Measurements from ENCODE around the gene FAM107B. TPM values are rescaled to one million over a fixed set of nuclear protein-coding genes. Genes with fewer than 3 reads are reported as not detected.

FAM107B gene
- total RNA-seq, 1 experiment from 2014 or later: 41.6 TPM

DNA sequence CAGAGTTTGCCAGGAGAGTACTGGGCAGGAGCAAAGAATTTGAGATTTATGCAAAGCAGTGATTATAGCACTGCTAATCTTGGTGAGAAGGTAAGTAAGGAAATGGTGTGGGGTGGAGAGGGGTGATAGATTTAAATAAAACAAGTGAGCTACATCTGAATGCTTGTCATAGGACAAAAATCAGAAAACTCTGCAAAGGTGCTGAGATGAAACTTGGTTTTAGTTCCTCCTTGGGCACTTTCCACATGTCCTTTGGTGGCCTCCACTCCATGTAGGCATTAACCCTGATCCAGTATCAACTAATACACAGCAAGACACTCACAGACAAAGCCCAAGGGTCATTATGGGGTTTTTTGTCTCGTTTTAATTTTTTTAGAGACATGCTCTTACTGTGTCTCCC lies 25.7 kb upstream of the FAM107B start:
- H3K4me2 ChIP-seq (ENCODE audit: low read length): no peak overlapping the region
- BruUV-seq (replicated peaks): no TSS peak
- no peak for TF ChIP-seq POLR2AphosphoS5 (IDR thresholded peaks at IDR 0.05; ENCODE audit: low read depth, low read length)
- TF ChIP-seq, protein P1, sequence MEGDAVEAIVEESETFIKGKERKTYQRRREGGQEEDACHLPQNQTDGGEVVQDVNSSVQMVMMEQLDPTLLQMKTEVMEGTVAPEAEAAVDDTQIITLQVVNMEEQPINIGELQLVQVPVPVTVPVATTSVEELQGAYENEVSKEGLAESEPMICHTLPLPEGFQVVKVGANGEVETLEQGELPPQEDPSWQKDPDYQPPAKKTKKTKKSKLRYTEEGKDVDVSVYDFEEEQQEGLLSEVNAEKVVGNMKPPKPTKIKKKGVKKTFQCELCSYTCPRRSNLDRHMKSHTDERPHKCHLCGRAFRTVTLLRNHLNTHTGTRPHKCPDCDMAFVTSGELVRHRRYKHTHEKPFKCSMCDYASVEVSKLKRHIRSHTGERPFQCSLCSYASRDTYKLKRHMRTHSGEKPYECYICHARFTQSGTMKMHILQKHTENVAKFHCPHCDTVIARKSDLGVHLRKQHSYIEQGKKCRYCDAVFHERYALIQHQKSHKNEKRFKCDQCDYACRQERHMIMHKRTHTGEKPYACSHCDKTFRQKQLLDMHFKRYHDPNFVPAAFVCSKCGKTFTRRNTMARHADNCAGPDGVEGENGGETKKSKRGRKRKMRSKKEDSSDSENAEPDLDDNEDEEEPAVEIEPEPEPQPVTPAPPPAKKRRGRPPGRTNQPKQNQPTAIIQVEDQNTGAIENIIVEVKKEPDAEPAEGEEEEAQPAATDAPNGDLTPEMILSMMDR (IDR thresholded peaks at IDR 0.05 in 2 of 3, conservative IDR thresholded peaks at IDR 0.05 in 1 of 3; ENCODE audit: borderline replicate concordance in 1 of 3, insufficient read depth in 1 of 3, low read depth in 2 of 3, low read length in 2 of 3): no peak
- TF ChIP-seq ZFX (IDR thresholded peaks at IDR 0.05): no peak
- TF ChIP-seq TCF7L2 (IDR thresholded peaks at IDR 0.05; ENCODE audit: borderline replicate concordance, extremely low read depth, insufficient read depth, insufficient read length): no peak
- no peak for TF ChIP-seq YY1 (IDR thresholded peaks at IDR 0.05; ENCODE audit: extremely low read depth, insufficient replicate concordance, low read depth, low read length)
- no peak for TF ChIP-seq SP1 (IDR thresholded peaks at IDR 0.05; ENCODE audit: low read depth)
- TF ChIP-seq CEBPB (IDR thresholded peaks at IDR 0.05; ENCODE audit: low read depth): no peak
- TF ChIP-seq POLR2A (IDR thresholded peaks at IDR 0.05; ENCODE audit: borderline replicate concordance, extremely low read depth, insufficient read depth, insufficient read length): no peak
- TF ChIP-seq JUND (IDR thresholded peaks at IDR 0.05): no peak
- TF ChIP-seq, protein P2, sequence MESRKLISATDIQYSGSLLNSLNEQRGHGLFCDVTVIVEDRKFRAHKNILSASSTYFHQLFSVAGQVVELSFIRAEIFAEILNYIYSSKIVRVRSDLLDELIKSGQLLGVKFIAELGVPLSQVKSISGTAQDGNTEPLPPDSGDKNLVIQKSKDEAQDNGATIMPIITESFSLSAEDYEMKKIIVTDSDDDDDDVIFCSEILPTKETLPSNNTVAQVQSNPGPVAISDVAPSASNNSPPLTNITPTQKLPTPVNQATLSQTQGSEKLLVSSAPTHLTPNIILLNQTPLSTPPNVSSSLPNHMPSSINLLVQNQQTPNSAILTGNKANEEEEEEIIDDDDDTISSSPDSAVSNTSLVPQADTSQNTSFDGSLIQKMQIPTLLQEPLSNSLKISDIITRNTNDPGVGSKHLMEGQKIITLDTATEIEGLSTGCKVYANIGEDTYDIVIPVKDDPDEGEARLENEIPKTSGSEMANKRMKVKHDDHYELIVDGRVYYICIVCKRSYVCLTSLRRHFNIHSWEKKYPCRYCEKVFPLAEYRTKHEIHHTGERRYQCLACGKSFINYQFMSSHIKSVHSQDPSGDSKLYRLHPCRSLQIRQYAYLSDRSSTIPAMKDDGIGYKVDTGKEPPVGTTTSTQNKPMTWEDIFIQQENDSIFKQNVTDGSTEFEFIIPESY (IDR thresholded peaks at IDR 0.05; ENCODE audit: extremely low read depth, insufficient replicate concordance, low read length): no peak
- TF ChIP-seq SIN3A (IDR thresholded peaks at IDR 0.05; ENCODE audit: low read depth): no peak
- no peak for TF ChIP-seq CBX3 (IDR thresholded peaks at IDR 0.05; ENCODE audit: low read depth)
- no peak for TF ChIP-seq EGR1 (IDR thresholded peaks at IDR 0.05; ENCODE audit: low read depth)
- TF ChIP-seq, protein P3, sequence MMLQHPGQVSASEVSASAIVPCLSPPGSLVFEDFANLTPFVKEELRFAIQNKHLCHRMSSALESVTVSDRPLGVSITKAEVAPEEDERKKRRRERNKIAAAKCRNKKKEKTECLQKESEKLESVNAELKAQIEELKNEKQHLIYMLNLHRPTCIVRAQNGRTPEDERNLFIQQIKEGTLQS (IDR thresholded peaks at IDR 0.05): no peak
- TF ChIP-seq, protein P4, sequence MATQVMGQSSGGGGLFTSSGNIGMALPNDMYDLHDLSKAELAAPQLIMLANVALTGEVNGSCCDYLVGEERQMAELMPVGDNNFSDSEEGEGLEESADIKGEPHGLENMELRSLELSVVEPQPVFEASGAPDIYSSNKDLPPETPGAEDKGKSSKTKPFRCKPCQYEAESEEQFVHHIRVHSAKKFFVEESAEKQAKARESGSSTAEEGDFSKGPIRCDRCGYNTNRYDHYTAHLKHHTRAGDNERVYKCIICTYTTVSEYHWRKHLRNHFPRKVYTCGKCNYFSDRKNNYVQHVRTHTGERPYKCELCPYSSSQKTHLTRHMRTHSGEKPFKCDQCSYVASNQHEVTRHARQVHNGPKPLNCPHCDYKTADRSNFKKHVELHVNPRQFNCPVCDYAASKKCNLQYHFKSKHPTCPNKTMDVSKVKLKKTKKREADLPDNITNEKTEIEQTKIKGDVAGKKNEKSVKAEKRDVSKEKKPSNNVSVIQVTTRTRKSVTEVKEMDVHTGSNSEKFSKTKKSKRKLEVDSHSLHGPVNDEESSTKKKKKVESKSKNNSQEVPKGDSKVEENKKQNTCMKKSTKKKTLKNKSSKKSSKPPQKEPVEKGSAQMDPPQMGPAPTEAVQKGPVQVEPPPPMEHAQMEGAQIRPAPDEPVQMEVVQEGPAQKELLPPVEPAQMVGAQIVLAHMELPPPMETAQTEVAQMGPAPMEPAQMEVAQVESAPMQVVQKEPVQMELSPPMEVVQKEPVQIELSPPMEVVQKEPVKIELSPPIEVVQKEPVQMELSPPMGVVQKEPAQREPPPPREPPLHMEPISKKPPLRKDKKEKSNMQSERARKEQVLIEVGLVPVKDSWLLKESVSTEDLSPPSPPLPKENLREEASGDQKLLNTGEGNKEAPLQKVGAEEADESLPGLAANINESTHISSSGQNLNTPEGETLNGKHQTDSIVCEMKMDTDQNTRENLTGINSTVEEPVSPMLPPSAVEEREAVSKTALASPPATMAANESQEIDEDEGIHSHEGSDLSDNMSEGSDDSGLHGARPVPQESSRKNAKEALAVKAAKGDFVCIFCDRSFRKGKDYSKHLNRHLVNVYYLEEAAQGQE (IDR thresholded peaks at IDR 0.05; ENCODE audit: low read depth): no peak
- no peak for TF ChIP-seq FOSL1 (IDR thresholded peaks at IDR 0.05; ENCODE audit: low read depth)
- TF ChIP-seq ZNF274 (IDR thresholded peaks at IDR 0.05; ENCODE audit: low read depth, low read length): no peak
- TF ChIP-seq, protein P5, sequence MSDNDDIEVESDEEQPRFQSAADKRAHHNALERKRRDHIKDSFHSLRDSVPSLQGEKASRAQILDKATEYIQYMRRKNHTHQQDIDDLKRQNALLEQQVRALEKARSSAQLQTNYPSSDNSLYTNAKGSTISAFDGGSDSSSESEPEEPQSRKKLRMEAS (IDR thresholded peaks at IDR 0.05): no peak
- no peak for TF ChIP-seq ELF1 (IDR thresholded peaks at IDR 0.05; ENCODE audit: borderline replicate concordance, low read depth)
- TF ChIP-seq EZH2phosphoT487 (IDR thresholded peaks at IDR 0.05; ENCODE audit: borderline replicate concordance): no peak
- no peak overlapping the region for H2AFZ ChIP-seq (ENCODE audit: low read depth, low read length, poor library complexity, severe bottlenecking)
- H3K9me3 ChIP-seq (ENCODE audit: control insufficient read depth in 1 of 2, insufficient read depth in 1 of 2, low read depth in 1 of 2, low read length in 2 of 2): no peaks in the 10 kb centered on the region
- H3K79me2 ChIP-seq (ENCODE audit: insufficient read depth, low read length): no peaks in the 10 kb centered on the region
- ChIA-PET RAD21 (ENCODE audit: low non-redundant PET in 1 of 2, low total read pairs in 2 of 2, uncharacterized antibody in 2 of 2, unreplicated experiment in 2 of 2) (no interaction called here), CTCF (no interaction called here), POLR2A (no interaction called here)
- H3K4me3 ChIP-seq (replicated peaks in 1 of 2; ENCODE audit: low read depth in 1 of 2, low read length in 2 of 2): no peak overlapping the region
- no peaks in the 10 kb centered on the region for H3K4me1 ChIP-seq (ENCODE audit: control insufficient read depth in 1 of 2, insufficient read depth in 2 of 2, low read length in 2 of 2)
- H3K9ac ChIP-seq (ENCODE audit: low read length): no peak overlapping the region
- DNase-seq (ENCODE audit: low read depth, low spot score): no peak
- no peaks in the 10 kb centered on the region for H3K36me3 ChIP-seq (ENCODE audit: control insufficient read depth in 1 of 2, insufficient read depth in 2 of 2, low read length in 2 of 2)
- no peak for ATAC-seq
- no peak overlapping the region for H3K27ac ChIP-seq (ENCODE audit: low read depth, low read length)
- intact Hi-C loops (cut with micrococcal nuclease): no loop called here
- no peaks in the 10 kb centered on the region for H4K20me1 ChIP-seq (ENCODE audit: insufficient read depth)
- no peaks in the 10 kb centered on the region for H3K27me3 ChIP-seq (ENCODE audit: insufficient read depth, low read length)
- H3K9me2 ChIP-seq (ENCODE audit: insufficient read depth): no peaks in the 10 kb centered on the region
